Measurements from ENCODE around the gene RASGRP4.
"Not testable (repeated sequence)": the region's sequence is repeated elsewhere in the genome, so short reads cannot be mapped to it uniquely, and the experiment has no call there.

Gene RASGRP4

DNA sequence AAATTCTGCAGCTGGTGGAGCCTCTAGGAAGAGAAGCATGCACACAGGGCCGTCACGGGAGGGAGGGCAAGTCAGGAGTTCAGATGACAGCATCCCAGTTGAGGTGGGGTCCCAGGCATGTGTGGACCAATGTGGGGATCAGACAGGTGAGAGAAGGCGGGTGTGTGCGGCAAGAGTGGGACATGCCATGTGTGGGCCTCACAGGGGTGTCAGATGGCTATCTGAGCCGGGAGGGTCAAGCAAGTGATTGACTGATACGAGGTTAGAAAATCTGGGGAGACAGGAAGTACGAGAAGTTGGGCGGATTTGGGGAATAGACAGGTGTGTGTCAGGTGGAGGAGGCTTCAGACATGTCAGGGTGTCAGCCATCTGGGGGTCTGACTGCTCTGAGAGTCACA lies 8.9 kb downstream of the RASGRP4 start:
- DNase-seq (ENCODE audit: low read depth), result no peak

DNA sequence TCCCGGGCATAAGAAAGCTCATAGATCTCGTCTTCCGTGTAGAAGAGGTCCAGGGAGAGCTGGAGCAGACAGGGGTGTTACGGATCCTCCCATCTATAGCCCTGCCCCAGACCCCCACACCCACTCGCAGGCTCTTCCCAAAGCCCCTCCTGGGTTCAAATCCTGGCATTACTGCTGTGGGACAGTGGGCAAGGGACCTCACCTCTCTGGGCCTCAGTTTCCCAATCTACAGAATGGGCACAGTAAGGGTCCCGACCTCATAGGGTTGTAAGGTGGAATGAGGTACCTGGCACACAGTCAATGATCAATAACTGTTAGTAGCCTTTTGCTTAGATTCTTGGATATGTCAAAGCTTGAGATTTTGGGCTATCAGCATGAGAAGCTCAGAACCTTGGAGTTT lies 12.6 kb downstream of the RASGRP4 start:
- no peak for DNase-seq (ENCODE audit: low read depth)

DNA sequence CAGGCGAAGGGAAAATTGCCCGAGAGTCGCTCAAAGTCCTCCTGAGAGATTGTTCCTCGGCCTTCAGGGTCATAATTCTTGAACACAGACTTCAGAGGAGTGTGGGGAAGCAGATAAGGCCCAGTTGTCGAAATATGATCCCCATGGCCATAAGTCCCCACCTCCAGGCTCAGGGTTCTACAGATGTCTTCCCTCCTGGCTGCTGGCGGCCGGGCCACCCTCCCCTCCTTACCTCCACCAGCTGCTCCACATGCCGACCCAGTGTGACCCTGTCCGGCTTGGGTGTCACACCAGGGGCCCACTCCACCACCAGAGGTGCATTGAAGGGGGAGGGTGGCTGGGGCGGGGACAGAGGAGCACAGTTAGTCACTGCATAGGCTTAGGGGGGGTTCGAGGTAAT lies 13.1 kb downstream of the RASGRP4 start:
- no peak for DNase-seq (ENCODE audit: low read depth)

DNA sequence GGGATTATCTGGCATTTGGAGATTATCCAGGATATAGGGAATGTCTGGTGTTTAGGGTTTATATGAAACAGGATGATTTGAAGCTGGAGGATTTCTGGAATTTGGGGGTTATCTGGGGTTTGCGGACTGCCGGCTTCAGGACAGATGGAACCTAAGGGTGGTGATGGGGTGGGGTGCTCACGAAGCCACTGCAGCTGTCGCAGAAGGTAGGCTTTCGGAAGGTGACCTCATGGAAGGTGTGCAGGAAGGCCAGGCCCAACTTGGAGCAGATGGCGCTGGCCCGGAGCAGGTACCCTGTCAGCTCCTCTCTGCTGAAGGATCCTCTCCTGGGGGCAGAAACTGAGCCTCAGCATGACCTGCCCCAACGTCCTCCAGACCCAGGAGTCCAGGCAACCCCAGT lies 13.5 kb downstream of the RASGRP4 start:
- DNase-seq (ENCODE audit: low read depth), result no peak

DNA sequence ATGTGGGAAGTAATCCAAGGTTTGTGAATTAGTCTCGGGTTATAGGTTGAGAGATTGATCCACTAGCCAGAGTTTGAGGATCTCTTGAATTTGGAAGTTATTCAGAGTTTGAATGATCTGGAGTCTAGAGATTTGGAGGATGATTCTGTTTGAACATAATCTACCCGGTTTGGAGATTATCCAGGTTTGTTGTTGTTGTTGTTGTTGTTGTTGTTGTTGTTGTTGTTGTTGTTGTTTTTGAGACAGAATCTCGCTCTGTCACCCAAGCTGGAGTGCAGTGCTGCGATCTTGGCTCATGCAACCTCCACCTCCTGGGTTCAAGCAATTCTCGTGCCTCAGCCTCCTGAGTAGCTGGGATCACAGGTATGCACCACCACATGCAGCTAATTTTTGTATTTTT lies 14.1 kb downstream of the RASGRP4 start:
- not testable (repeated sequence) for DNase-seq (ENCODE audit: low read depth)

DNA sequence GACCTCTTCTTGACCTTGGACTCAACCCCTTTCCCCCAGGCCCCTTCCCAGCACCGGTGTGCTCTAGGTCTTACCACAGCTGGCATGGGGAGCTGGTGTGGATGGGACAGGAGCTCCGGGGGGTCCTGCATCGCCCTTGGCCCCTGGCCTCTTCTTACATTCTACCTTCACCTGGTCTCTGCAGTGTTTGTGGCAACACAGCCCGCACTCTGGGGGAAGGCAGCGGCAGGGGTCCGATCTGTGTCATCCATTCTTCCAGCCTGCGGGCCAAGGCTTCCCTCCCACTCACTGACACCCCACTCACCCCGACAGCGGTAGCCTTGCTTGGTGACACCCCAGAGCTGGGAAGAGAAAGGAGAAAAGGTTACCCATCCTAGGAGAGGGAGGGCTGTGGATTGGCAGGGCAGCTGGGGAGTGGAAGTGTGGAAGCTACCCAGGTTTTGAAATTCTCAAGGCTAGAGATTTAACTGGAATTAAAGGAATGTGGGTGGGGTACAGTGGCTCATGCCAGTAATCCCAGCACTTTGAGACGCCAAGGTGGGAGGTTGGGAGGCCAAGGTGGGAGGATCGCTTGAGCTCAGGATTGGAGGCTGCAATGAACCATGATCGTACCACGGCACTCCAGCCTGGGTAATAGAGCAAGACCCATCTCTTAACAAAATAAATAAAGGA lies 14.8 kb downstream of the RASGRP4 start:
- DNase-seq (ENCODE audit: low read depth), result no peak

DNA sequence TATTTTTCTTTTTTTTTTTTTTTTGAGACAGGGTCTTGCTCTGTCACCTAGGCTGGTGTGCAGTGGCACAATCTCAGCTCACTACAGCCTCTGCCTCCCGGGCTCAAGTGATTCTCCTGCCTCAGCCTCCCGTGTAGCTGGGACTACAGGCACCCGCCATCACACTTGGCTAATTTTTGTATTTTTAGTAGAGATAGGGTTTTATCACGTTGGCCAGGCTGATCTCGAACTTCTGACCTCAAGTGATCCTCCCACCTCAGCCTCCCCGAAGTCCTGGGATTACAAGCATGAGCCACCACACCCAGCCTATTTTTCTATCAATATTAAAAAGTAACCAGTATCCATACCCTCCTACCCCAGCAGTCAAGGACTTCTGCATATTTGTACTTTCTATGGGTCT lies 15.6 kb downstream of the RASGRP4 start:
- DNase-seq (ENCODE audit: low read depth), result not testable (repeated sequence)

DNA sequence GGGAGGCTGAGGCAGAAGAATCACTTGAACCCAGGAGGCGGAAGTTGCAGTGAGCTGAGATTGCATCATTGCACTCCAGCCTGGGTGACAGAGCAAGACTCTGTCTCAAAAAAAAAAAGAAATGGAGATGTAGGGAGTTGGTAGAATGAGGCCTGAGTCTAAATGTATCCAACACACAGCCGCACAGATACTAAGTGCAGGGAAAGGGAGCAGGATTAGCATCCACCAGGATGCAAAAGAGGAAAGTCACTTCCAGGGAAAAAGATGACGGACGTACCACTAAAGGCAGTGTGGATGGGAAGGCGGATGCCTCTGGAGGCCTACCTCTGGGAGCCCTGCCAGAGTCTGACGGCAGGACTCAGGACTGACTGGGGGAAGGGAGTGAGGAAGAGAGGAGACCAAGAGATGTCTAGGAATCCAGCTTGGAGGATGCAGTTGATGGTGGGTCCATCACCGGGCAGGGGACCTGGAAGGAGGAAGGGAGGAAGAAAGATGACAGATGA lies 16.3 kb downstream of the RASGRP4 start:
- DNase-seq (ENCODE audit: low read depth), result peak; percentile 59

DNA sequence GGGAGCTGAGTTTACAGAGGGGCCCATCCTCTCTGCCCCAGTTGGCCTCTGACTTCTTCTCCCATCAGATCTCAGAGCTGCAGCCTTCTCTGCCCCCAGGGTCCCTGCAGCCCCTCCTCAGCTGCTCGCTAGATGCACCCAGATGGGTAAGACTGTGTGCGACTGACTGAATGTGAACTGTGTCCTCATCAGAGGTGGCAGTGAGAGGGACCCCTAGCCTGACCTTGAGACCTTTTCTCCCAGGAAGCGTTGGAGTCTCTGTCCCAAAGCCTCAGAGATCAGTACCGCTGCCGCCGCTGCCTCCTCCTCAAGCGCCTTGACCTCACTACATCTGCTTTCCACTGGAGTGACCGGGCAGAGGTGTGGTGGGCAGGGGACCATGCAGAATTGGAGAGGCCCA lies 20.7 kb downstream of the RASGRP4 start:
- no peak for DNase-seq (ENCODE audit: low read depth)

DNA sequence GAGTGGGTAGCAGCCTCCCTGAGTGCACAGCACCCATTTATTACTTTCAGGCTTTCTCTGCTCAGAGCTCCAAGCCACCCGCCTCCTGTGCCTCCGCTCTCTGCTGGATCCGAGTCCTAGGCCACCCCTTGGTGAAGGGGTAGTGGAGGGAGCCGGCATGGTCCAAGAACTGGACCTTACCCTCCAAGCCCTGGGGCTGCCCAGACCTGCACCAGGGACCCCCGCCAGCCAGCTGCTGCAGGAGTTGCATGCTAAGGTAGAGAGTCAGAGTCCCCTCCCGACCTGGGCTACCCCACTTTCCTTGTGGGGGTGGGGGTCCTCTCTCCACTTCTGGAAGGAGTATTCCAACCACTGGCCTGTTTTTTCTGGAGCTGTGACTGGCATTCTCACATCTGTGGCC lies 21.2 kb downstream of the RASGRP4 start:
- DNase-seq (ENCODE audit: low read depth), result no peak

DNA sequence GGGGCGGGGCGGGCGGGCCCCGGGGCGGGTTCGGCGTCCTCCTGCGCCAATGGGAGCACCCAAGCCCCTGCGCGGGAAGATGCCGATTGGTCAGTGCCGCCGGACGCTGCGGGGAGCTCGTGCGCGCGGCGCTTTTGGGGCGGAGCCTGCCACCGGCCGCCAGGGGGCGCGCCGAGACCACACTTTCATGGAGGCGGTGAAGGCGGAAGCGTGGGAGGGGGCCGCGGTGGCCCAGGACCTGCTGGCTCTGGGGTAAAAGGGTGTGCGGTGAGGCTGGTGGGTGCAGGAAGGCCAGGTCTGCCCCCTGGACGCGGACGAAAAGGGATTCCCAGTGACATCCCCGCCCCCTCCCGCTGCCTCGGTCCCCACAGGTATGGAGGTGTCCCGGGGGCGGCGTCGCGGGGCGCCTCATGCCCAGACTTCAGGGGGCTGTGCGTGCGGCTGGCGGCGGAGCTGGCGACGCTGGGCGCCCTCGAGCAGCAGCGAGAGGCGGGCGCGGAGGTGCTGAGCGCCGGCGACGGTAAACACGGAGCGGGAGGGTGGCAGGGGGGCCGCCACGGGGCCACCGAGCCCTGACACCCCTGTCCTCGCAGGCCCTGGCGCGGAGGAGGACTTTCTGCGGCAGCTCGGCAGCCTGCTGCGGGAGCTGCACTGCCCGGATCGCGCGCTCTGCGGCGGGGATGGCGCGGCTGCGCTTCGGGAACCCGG lies 22.9 kb downstream of the RASGRP4 start, which contains the start of gene FAM98C:
TSS of gene FAM98C (plus strand) at position 127 of the 708 bp plus-strand sequence. CDS start at position 188, 61 bp downstream.
- peak; percentile 96 for DNase-seq (ENCODE audit: low read depth)

DNA sequence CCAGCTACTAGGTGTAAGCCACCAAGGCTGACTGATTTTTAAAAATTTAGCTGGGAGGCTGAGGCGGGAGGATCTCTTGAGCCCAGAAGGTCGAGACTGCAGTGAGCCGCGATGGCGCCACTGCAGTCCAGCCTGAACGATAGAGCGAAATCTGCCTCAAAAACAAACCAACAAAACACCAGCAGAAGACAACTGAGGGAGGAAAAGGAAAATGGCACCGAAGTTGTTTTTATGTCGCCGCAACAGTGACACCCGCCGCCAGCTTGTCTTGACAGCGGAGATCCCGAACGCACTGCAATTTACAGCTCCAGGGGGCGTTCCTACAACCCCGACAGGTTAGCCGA lies 23.4 kb downstream of the RASGRP4 start:
- DNase-seq (ENCODE audit: low read depth), result no peak

DNA sequence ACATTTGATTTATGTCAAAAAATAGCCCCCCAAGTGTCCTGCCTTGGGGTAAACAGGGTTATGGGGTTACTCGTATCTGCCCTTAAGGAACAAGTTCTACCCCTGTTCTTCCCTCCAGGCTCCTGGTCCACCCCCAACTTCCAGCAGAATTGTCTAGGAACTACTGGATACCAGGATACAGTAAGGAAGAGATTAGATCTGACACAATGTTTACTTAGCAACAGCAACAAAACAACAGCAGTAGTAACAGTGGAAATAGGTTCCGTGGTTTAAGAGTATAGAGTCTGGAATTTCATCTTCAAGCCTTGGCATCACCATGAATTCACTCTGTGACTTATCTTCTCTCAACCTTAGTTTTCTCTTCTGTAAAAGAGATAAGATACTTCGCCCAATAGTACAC lies 24.9 kb downstream of the RASGRP4 start:
- DNase-seq (ENCODE audit: low read depth), result peak; percentile 69

DNA sequence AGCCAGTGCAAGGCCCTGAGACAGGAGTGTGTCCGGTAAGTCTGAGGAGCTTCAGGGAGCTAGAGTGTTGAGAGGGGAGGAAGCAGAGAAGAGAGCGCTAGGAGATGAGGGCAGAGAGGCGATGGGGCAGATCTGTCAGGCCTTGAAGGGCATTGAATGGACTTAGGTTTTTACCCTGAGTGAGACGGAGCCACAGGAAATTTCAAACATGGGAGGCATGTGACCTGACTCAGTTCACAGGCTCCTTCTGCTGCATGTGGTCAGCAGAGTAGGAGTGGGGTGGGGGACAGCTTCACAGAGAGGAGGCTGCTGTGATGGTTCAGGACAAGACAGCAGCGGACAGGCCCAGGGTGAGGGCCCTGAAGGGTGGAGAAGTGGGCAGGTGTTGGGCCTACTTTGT lies 25.7 kb downstream of the RASGRP4 start:
- peak; percentile 37 for DNase-seq (ENCODE audit: low read depth)

DNA sequence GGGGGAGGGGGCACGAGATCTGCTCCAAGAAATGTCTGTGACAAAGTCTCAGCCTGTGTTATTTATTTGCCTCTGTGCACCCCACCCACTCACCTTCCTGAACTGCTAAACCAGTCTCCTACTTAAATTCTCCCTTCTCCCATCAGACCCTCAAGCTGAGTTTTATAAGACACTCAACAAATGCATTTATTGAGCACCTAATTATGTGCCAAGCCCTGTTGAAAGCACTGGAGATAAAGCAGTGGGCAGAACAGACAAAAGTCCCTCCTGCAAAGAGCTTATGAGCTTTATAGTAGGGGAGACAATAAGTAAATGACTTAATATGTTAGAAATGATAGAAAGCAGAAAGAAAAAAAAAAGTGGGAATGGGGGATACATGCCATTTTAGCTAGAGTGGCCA lies 26.5 kb downstream of the RASGRP4 start:
- DNase-seq (ENCODE audit: low read depth), result no peak

DNA sequence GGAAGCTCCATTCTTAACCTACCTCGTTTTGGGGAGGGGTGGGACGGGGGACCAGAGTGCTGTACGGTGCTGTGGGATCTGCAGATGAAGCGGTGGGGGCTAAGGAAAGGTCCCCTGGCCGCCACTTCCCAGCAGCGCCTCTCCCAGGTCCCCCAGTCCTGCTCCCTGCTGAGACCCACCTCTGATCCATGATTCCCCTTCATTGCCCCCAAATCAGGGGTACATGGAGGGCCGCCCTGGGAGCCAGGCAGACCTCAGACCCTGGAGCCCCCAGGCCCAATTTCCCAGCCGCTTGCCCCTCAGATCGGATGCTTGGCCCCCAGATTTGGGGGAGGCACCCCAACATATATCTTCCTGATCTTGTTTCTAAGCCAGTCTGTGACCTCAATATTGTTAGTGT lies 26.9 kb downstream of the RASGRP4 start:
- DNase-seq (ENCODE audit: low read depth), result no peak

DNA sequence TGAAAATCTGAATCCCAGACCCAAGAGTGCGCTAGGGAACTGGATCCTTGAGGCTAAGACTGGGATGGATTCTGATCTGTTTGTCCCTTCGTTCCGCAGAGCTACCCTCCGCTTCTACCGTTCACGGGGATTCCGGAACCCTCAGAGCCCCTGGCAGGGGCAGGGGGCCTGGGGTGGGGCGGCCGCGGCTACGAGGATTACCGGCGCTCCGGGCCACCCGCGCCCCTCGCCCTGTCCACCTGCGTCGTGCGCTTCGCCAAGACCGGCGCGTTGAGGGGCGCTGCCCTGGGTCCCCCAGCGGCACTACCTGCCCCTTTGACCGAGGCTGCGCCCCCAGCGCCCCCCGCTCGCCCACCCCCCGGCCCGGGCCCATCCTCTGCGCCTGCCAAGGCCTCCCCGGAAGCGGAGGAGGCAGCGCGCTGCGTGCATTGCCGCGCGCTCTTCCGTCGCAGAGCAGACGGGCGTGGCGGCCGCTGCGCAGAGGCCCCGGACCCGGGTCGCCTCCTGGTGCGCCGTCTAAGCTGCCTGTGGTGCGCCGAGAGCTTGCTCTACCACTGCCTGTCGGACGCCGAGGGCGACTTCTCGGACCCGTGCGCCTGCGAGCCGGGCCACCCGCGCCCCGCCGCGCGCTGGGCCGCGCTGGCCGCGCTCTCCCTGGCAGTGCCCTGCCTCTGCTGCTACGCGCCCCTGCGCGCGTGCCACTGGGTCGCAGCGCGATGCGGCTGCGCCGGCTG lies 30.5 kb downstream of the RASGRP4 start:
- DNase-seq (ENCODE audit: low read depth), result no peak

DNA sequence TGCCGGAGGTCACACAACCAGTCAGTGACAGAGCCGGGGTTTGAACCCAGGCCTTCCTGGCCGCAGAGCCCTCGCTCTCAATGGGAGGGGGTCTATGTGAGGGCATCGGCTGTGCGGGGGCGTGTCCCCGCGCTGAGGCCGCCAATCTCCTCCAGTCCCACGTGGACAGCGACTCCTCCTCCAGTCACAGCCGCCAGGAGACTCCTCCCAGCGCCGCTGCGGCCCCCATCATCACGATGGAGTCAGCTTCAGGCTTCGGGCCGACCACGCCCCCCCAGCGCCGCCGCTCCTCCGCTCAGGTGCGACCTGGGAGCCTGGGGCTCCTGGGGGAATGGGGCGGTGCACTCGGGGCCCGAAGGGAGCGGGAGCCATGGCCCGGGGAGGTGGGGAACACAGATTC lies 31.5 kb downstream of the RASGRP4 start:
- DNase-seq (ENCODE audit: low read depth), result no peak

DNA sequence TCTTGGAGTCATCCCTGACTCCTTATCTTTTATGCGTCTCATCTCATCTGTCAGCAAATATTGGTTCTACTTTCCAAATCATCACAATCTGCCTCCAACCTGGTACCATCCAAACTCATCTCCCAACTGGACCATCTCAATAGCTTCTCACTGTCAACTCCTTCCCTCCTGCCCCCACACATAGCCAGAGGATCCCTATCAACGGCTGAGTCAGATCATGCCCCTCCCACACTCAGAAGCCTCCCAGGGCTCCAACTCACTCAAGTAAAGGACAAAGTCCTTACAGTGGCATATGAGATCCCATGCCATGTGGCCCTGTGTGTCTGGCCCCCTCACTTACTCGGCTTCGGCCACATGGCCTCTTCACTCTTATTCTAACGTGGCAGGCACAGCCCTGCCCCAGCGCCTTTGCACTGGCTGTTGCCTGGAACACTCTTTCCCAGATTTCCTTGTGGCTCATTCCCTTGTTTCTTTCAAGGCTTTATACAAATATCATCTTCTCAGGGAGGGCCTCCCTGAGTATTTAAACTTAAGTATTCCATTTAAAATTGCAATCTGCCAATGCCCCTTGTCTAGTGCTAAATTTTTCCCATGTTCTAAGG lies 33.2 kb downstream of the RASGRP4 start:
- DNase-seq (ENCODE audit: low read depth), result peak; percentile 73

DNA sequence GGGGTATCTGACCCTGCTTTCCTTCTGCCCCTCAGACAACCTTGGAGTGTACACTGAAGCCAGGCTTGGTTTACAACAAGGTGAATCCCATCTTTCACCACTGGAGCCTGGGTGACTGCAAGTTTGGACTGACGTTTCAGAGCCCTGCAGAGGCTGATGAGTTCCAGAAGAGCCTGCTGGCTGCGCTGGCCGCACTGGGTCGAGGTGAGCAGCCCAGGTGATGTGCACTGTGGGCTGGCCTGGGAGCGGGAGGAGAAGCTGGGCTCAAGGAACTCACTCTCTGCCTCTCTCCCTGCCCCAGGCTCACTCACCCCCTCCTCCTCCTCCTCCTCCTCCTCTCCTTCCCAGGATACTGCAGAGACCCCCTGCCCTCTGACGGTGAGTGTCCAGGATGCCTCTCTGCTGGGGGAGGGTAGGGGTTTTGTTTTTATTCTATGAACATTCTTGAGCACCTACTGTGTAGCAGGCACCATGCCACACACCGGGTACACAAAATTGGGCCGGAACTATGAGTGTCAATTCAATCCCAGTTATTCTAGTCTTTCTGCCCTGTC lies 34.0 kb downstream of the RASGRP4 start:
- DNase-seq (ENCODE audit: low read depth), result no peak

DNA sequence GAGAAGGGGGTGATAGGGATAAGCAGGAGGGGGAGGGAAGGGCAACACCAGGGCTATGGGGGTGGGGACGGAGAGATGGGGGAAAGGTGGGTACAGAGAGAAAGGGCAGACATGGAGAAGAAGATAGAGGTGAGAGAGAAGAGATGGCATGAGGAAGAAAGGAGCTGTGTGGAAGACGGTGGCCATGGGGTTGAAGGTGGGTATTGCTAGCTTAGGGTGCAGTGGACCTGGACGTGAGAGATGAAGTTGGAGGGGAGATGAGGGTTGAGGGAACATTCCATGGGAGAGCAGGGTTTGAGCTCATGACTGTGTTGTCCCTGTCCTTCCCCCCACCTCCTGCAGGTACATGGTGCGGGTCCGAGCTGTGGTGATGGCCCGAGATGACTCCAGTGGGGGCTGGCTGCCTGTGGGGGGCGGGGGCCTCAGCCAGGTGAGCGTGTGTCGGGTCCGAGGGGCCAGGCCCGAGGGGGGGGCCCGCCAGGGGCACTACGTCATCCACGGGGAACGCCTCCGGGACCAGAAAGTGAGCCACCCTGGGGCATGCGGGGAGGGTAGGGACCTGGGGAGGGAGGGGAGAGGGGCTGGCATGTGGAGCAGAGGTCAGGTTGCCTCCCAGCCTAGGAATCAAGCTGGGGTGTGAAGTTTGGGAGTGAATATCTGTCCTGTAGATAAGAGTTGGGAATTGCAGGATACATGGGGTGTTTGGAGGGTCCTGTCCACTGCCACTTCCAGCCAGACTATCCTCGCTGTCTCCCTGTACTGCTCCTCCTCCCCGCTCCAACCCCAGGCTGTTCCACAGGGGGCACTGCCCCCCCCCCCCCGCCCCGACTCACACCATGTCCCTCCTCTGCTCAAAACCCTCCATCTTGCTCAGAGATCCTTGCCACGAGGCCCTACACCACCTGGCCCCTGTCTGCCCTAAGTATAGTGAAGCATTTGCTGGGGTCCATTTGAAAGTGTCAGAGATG lies 35.8 kb downstream of the RASGRP4 start:
- no peak for DNase-seq (ENCODE audit: low read depth)
